Uterine smooth muscle cell (primary cell): Measurements from ENCODE around the gene ABCB10. TPM values are rescaled to one million over a fixed set of nuclear protein-coding genes. Genes with fewer than 3 reads are reported as not detected.

Experiments used
- total RNA-seq: library from RNA; depleted of rRNA; stranded (reverse); fragments of >200 nt; gene quantifications from 2 replicates; pipeline ENCODE4 v1.2.3, GENCODE V29; 2014

ABCB10 gene
- 15.9 and 22.6 TPM in 2 replicates for total RNA-seq

DNA sequence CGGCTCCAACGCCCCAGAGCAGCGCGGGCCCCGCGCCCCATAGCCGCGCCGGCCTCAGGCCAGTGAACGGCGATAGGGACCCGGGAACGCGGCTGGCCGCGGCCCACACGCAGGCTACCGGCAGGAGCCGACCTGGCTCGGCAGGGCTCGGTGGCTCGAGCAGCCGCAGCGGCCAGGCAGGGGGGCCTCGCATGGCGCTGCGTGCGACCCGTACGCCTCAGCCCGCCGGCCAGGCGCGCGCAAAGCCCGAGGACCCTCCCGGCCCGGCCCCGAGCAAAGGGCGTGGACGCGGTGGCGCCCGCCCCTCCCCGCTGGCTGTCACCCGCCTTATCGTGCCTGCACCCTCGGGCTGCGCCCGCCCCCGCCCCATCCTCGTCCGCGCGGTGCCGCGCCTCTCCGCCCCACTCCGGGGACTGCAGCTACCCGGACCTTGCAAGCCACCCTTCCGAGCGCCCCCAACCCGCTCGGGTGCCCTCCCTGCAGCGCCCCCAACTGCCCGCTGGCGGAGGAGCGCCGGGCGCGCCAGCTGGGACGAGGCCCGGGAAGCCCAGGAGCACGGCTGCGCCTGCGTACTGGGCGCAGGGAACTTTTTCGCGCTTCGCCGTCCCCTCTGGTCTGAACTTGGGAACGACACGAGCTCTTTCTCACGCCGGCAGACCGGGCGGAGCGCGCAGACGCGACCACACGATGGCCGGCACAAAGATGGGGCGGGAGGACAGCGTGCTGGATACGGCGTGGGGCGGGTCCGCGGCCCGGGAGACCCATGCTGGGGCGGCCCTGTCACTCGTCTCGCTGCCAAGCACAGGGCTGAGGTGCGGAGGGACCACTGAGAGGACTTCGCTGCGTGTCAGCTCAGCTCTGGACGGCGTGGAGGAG, at the start of gene ABCB10:
TSS of gene ABCB10 (minus strand) at position 248 of the 876 bp plus-strand sequence. CDS start at position 193, 55 bp downstream.

DNA sequence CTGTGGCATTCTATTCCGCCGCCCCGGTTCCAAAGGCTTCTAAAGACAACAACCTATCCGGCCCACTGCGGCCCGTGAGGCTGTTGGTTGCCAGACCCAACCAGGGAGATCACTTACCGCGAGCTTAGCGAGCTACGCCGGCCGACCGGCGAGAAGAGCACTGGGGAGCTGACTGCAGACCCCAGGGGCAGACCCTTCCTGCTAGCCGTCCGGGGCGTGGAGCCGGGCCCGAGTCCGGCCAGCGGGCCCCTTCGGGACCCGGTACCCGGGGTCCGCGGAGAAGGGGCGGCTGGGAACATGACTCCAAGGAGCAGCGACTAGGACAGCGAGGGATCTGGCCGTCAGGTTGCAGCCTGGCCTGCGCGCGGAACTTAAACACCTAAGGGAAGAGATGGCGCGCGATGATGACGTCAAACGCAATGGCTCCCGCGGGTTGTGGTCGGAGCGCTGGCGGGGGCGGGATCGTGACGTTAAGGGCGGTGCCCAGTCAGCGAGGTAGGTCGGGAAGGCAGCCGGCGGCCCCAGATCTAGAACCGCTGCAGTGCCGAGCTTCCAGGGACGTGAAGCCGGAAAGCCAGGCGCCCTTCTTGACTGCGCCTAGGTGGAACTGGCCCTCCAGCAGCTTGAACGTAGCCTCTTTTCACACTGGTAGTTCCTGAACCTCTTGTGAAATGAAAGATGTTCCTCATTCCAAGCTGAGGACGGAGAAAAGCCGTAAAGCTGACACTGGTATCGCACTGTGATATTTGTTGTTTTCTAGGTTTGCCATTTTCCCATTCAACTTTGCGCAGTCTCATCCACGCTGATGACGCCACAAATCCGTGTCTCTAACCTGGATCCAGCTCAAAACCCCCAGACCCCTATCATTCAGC, 50.3 kb downstream of the ABCB10 start, which contains the start of gene NUP133:
TSS of gene NUP133 (minus strand) at position 391 of the 872 bp plus-strand sequence. CDS start at position 299, 92 bp downstream.

Other genes with a start within 250 kb of the ABCB10 start
- gene CCSAP, start 215.7 kb downstream of the ABCB10 start, total RNA-seq = 8.2 and 12.7 TPM in 2 replicates
- gene ACTA1, start 124.6 kb downstream of the ABCB10 start, total RNA-seq = not detected in 2 replicates
- 38.6 and 42.2 TPM in 2 replicates for gene NUP133, start 50.4 kb downstream of the ABCB10 start, total RNA-seq
- gene TAF5L, start 67.4 kb upstream of the ABCB10 start, total RNA-seq = 13.6 and 20.6 TPM in 2 replicates
- gene URB2, start 67.5 kb upstream of the ABCB10 start, total RNA-seq = 11.4 and 16.0 TPM in 2 replicates